Heart left ventricle (tissue), 13 donors: ENCODE data around the gene PDZD7.

ENCODE experiments used
- POLR2A ChIP-seq, 2 donors: fragments of 450-650 bp; IDR thresholded peaks; one replicate each; pipeline ENCODE4 v1.6.1; 2017; ENCODE audit warnings: antibody characterized with exemption in 2 of 2, mild to moderate bottlenecking in 2 of 2, moderate library complexity in 2 of 2
- TF ChIP-seq, protein P1 (sequence below), 12 donors: fragments of 200-600 bp; sonication (generic) in 4 of 12; IDR thresholded peaks; one replicate each; pipeline versions ENCODE4 v1.5.0 to v1.8.0; 2018 to 2022; ENCODE audit warnings: antibody characterized with exemption in 12 of 12, mild to moderate bottlenecking in 5 of 12
- donor health status: ischemic (EF 13 %, LVEDD 7.1; RV severe dilation, severe dysfunction).
- donor health status: DM: no; HTN: yes; CAD: no.
- donor health status: DM: no; HTN: no; CAD: no.
- donor health status: ischemic (EF 25% LVEDD 6.9; RV normal size, moderate dysfunction).
- donor health status: ischemic (EF 25% LVEDD 5.7; RV mildly dilated, moderate dysfunction).
- donor health status: ischemic (EF 35%, LVEDD 5.7; RV mildly dilated, moderate dysfunction).
- donor health status: nonischemic (EF 11% LVEDD 7.7; RV severe dilation, severe dysfunction).
- donor health status: DM: yes; HTN: yes; CAD: no.
- donor health status: PGD.
- donor health status: ischemic (EF 29% LVEDD 5.4; RV normal size, mild dysfunction).
- donor health status: nonischemic (EF 23%, LVEDD 6.1; RV moderate dilation, normal function).

DNA sequence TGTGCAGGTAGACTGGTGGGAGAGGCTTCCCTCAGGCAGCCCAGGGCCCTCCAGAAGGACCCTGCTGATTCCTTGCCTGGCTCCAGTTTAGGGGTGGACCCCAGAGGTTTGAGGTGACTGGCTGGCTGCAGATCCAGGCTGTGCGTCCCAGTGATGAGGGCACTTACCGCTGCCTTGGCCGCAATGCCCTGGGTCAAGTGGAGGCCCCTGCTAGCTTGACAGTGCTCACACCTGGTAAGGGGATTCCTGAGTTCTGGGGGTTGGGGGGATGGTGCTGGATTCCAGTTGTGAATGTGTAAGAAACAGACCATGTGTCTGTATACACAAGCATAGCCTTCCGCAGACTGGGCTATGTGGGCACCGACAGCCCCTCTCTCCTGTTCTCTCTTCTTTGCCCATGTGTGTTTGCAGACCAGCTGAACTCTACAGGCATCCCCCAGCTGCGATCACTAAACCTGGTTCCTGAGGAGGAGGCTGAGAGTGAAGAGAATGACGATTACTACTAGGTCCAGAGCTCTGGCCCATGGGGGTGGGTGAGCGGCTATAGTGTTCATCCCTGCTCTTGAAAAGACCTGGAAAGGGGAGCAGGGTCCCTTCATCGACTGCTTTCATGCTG is 33.6 kb upstream of the PDZD7 start:
- TF ChIP-seq, protein P1, sequence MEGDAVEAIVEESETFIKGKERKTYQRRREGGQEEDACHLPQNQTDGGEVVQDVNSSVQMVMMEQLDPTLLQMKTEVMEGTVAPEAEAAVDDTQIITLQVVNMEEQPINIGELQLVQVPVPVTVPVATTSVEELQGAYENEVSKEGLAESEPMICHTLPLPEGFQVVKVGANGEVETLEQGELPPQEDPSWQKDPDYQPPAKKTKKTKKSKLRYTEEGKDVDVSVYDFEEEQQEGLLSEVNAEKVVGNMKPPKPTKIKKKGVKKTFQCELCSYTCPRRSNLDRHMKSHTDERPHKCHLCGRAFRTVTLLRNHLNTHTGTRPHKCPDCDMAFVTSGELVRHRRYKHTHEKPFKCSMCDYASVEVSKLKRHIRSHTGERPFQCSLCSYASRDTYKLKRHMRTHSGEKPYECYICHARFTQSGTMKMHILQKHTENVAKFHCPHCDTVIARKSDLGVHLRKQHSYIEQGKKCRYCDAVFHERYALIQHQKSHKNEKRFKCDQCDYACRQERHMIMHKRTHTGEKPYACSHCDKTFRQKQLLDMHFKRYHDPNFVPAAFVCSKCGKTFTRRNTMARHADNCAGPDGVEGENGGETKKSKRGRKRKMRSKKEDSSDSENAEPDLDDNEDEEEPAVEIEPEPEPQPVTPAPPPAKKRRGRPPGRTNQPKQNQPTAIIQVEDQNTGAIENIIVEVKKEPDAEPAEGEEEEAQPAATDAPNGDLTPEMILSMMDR (IDR thresholded peaks at IDR 0.05), result no peak
- TF ChIP-seq POLR2A (IDR thresholded peaks at IDR 0.05), result no peak
